Endothelial cell of hepatic sinusoid (primary cell): ENCODE data around the gene LPCAT3.
"Not testable (repeated sequence)": the region's sequence is repeated elsewhere in the genome, so short reads cannot be mapped to it uniquely, and the experiment has no call there.

ENCODE experiments used
- in situ Hi-C: cut with HindIII; loops from 2 replicates; pipeline ENCODE4 v1.10.0; 2017; ENCODE audit warnings: low sequenced_read_pairs

LPCAT3 gene

DNA sequence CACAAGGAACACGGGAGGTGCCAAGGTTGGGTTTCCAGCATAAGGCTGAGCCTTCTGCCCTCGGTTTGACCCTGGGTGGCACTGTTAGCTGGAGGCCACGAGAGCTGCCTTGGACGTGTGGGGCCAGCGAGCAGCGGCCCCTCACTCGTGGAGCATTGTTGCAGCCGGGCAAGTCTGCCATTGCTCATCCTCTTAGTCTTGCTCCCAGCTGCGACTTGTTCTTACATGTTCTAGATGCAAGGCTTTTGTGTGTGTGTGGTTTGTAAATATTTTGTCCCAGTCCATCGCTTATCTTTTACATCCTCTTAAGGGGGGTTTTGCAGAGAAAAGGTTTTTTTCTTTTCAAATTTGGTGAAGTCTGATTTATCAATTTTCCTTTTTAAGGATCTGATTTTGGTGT, 21.1 kb upstream of the LPCAT3 start:
- in situ Hi-C loops, result no loop called here

DNA sequence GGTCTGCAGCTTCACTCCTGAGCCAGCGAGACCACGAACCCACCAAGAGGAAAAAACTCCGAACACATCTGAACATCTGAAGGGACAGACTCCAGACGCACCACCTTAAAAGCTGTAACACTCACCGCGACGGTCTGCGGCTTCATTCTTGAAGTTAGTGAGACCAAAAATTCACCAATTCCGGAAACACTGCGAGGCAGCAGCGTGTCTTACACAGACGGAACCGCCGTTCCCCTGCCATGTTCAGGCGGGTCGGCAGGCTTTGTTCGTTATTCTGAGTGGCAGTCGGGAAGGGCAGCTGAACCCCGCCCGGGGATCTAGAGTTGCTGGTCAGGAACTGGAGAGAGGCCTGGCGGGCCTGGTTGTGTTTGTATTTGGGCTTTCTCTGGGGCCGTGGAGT, 20.3 kb upstream of the LPCAT3 start:
- in situ Hi-C loops, result no loop called here

DNA sequence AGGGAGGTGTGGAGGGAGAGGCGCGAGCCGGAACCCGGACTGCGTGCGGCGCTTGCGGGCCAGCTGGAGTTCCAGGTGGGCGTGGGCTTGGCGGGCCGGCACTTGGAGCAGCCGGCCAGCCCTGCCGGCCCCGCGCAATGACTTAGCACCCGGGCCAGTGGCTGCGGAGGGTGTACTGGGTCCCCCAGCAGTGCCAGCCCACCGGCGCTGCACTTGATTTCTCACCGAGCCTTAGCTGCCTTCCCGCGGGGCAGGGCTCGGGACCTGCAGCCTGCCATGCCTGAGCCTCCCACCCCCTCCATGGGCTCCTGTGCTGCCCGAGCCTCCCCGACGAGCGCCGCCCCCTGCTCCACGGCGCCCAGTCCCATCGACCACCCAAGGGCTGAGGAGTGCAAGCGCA, 19.1 kb upstream of the LPCAT3 start:
- in situ Hi-C loops, result not testable (repeated sequence)

DNA sequence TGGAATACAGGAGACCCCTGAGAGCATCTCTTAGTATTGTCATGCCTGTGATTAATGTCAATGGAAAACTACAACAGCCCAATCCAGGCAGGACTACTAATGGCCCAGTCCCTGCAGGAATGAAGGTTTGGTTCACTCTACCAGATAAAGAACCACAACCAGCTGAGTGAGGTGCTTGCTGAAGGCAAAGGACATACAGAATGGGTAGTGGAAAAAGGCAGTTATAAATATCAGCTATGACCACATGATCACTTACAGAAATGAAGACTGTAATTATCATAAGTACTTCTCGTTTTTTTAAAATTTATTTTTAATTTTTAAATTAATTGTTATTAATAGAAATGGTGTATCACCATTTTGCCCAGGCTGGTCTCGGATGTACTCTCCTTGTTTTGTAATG, 17.2 kb upstream of the LPCAT3 start:
- in situ Hi-C loops, result no loop called here

DNA sequence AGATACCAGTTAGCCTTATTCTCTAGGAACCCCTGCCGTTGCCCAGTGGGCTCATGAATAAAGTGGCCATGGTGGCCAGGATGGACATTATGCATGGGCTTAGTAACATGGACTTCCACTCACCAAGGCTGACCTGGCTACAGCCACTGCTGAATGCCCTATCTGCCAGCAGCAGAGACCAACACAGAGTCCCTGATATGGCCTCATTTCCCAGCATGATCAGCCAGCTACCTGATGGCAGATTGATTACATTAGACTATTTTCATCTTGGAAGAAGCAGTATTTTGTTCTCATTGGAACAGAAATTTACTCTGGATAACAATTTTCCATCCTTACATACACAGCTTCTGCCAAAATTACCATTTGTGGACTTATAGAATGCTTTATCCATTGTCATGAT, 16.2 kb upstream of the LPCAT3 start:
- in situ Hi-C loops, result no loop called here

DNA sequence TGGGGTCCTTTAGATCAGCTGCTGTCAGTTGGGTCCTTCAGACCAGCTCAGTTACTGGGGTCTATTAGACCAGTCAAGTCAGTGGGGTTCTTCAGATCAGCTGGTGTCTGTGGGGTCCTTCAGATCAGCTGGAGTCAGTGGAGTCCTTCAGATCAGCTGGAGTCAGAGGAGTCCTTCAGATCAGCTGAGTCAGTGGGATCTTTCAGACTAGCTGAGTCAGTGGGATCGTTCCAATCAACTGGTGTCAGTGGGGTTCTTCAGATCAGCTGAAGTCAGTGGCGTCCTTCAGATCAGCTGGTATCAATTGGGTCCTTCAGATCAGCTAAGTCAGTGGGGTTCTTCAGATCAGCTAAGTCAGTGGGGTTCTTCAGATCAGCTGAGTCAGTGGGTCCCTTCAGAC, 14.7 kb upstream of the LPCAT3 start:
- in situ Hi-C loops, result no loop called here

DNA sequence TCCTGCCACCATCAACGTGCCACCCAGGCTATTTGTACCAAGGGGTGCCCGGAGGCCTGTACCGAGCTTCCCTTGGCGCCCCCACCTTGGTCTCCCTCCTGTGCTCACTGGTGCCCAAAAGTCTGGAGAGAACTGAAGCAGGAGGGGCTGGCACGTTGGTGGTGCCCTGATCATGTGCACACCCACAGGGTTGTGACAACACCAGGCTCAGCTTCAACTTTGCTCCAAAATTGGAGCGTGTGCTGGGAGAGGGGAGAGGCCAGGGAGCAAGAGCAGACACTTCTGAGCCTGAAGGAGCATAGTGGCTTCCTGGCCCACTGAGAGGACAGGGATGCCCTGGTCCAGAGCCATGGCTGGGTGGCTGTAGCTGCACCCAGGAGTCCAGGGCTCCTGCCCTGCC, 13.0 kb upstream of the LPCAT3 start:
- in situ Hi-C loops, result no loop called here

DNA sequence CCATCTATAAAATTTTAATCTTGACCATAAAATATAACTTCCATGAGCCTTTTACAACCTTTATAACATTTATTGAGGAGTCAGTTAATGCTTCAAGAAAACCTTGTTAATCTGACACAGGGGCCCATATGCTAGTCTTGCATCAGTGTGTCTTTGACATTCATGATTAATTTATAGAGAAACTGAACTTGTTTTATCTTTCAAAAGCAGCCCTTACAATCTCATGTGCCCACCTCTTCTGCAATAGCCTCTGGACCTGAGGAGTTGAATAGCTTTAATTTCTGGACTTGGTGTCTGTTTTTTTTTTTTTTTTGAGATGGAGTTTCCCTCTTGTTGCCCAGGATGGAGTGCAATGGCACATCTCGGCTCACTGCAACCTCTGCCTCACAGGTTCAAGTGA, 8.6 kb upstream of the LPCAT3 start:
- in situ Hi-C loops, result no loop called here

DNA sequence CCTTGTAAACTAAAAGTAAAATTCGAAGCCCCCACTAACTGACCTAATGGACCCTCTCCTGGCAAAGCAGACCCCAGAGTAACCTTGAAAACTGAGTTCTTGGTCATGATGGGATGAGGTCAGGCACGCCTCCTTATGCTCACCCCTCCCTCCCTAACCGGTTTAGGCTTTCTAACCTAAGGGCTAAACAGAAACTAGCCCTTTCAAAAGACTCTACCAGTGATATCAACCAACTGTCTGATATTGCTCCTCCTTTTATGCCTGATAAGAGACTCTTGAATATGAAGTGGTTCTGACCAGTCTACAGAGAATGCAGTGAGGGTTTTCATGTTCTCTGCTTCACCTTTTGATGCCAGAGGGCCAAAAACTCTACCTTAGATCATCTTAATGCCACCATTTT, 4.8 kb upstream of the LPCAT3 start:
- in situ Hi-C loops, result no loop called here

DNA sequence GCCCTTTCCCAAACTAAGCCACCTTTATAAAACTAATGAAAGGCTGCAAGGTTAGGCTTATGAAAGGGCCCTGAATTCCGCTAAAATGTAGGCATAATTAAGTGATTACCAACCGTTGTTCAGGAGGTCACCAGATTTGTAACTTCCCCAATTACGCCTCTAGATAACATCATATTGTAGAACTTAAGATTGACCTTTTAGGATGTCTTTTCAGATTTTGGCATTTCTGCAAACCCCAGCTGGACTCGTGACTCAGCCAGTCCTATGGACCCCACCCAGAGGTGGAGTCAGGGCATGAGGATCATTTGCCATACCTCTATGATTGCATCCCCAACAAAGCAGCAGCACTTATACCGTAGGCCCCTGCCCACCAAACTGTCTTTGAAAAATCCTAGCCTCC, 3.7 kb upstream of the LPCAT3 start:
- in situ Hi-C loops, result no loop called here

DNA sequence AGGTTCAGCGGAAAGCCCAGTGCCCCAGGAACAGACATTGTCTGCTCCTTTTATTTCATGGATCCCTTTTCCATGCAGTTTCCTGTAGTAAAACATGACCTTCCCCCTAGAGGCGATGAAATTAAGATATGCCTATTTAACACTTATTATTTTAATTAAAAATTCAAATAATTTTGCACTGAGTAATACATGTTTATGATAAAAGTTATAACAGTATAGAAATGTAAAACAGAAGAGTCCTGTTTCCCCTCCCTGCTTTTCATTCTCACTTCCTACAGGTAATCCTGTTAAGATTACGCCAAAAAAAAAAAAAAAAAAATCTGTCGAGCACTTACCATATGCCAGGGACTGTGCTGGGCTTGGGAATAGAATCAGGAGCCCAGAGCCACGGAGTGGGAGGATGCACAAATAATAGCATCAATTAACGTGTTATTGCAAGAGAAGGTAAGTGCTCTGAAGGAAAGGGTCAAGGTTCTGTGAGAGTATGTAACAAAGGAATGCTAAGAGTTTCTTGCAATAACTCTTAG, 830 bp upstream of the LPCAT3 start:
- in situ Hi-C loops, result no loop called here

DNA sequence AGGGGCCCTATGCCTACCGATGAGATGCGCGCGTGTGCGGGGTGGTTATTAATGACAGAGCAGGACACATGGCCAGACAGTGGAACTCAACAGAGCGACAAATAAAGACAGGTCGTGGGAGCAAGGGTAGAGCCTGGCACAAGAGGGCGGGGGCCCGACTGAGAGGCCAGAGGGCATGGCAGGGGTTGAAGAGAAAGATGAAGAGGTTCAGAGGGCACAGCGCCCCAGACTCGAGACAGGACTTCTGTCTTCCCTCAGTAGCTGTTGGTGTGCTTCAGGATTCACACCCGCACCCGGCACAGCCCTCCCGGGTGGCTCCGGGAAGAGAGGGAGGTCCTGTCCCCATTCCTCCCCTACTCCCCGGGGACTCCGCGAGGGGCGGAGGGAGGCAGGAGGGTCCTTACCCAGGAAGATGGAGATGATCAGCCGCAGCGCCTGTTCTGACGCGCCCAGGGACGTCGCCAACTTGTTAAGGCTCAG, 366 bp downstream of the LPCAT3 start:
- in situ Hi-C loops, result no loop called here

DNA sequence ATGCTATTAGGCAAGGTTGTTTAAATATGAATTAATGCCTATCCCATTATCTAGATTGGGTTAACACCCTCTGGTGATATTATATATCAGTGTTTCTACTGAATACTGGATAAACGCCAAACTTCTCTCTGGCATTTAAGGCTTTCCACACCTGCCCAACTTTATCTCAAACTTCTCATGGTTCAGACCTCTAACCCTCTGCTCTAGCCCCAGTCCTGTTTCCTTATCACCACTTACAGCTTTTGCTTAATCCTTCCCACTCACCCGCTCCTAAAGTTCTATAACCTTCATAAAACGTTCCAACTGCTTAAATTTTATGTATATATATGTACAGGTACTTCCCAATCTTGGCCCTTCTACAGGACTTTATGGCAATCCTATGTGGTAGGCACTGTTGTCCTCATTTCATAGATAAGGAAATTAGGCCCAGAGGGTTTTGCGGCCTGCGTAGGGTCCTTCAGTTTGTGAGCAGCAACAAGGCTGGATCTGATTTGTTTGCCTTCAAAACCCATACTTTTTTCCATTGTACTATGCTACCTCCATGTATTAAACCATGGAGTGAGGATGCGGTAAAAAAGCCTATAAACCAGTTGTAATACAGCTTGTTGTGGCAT, 1.2 kb downstream of the LPCAT3 start:
- in situ Hi-C loops, result no loop called here

DNA sequence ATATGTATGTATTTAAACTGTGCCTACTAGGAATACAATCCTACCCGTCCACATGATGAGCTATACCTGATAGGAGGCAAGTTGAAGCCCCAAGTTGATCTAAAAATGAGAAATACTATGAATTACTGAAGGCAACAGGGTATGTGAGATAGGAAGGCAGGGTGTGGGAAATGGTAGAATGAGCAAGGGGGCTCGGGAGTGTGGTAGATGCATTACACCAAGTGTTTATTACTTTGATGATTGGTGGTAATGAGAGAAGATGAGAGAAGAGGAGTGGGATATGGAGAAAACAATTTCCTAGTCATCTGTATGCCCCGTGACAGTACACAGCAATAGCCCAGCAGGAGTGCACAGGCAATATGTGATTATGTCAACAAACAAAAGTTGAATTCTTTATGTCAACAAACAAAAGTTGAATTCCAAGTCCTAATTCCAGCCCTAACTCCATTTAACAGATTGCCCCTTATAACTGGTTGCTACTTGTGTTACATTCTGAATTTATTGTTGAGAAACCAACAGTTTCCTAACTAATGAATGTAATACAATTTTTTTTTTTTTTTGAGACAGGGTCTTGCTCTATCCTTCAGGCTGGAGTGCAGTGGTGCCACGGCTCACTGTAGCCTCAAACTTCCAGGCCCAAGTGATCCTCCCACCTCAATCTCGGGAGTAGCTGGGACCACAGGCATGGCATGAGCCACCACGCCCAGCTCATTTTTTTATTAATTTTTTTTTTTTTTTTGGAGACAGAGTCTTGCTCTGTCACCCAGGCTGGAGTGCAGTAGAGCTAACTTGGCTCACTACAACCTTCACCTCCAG, 2.5 kb downstream of the LPCAT3 start:
- in situ Hi-C loops, result no loop called here

DNA sequence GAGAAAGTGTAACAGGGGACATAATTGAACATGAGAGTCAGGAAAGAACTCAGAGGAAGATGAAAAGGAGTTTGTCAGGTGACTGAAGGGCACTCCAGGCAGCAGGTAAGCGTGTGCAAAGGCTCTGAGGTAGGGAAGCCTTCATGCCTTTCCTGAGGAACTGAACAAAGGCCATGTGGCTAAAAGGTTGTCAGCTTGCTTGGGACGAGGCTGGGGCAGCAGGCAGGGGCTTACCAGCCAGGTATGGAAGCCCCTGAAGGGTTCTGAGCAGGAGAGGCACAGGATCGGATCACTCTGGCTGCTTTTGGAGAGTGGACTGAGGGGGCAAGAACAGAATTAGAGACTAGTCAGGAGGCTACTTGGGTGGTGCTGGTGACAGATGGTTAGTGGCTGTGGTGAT, 5.2 kb downstream of the LPCAT3 start:
- in situ Hi-C loops, result no loop called here

DNA sequence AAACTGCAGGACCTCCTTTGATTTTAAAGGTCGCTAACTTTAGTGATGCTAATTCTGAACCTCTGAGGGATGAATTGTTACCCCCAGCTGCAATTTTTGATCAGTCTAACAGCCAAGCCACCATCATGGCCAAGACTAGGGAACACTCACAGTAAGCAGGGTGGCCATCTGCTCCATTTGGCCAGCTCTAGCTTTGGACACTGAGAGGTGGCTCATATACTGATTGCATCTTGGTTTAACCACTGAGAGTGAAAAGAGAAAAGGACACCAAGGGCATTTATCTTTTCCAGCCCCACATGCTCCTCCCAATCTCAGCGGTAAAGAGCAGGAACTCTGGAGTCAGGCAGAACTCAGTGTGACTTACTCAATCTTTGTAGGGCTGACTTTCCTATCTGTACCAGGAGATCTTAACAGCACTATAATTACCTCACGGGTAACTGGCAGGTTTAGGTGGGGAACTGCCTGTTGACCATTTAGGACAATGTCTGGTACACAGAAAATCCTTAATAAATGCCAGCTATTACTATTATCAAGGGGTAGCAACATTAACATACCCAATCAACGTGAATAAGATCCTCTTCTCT, 6.2 kb downstream of the LPCAT3 start:
- in situ Hi-C loops, result no loop called here

DNA sequence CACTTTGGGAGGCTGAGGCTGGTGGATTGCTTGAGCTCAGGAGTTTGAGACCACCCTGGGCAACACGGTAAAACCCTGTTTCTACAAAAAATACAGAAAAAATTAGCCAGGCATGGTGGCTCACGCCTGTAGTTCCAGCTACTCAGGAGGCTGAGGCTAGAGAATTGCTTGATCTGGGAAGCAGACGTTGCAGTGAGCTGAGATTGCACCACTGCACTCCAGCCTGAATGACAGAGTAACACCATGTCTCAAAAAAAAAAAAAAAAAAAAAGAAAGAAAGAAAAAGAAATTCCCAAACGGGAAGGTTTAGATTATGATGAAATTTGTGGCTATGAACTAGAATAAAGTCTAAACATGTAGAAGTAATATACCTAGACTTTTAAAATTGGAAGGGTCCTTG, 6.9 kb downstream of the LPCAT3 start:
- in situ Hi-C loops, result not testable (repeated sequence)

DNA sequence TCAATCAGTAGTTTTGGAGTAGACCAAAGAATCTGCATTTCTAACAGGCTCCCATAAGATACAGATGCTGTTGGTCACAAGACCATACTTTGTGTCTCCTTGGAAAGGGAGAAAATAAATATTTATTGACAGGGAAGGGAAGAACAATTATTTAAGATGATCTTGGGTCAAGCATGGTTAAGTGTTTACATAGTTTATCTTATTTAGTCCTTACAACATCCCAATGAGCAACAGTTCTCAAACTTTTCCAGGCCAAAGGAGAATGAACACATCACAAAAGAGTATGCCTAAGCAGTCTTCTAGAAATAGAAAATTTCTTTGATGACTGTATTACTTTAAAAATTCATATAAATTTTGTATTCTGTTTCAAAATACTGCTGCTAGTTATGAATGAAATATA, 8.8 kb downstream of the LPCAT3 start:
- in situ Hi-C loops, result loop anchor here (5.0 kb wide), 1 partner anchor 42 kb away; no protein-coding TSS in a partner anchor

DNA sequence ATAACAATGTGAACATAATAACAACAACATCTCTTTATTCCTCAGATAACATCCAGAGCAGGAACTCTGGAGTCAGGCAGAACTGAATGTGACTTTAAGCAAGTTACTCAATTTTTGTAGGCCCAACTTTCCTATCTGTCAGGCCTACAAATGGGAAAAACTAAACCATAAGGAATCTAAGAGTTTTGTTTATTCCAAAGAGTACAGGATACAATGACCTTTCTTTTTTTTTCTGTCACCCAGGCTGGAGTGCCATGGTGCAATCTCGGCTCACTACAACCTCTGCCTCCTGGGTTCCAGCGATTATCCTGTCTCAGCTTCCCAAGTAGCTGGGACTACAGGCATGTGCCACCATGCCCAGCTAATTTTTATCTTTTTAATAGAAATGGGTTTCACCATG, 9.4 kb downstream of the LPCAT3 start:
- in situ Hi-C loops, result loop anchor here (5.0 kb wide), 1 partner anchor 42 kb away; no protein-coding TSS in a partner anchor

DNA sequence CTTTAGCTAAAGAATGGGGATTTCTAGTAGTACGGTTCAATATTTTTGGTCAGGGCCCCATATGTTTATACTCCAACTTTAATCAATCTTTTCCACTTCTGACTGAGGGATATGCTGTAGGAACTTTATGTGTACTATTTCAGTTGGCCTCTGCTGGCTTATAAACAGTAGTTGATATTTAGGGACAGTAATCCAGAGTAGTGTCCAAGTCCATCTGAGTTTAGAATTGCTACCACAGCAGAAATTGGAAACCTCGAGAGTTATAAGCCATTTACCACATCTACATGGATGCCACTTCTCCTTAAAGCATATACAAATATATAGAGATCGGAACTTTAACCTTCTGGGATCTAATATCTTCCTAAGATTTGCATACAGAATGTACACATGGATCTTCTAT, 11.6 kb downstream of the LPCAT3 start:
- in situ Hi-C loops, result loop anchor here (5.0 kb wide), 1 partner anchor 39 kb away; no protein-coding TSS in a partner anchor

DNA sequence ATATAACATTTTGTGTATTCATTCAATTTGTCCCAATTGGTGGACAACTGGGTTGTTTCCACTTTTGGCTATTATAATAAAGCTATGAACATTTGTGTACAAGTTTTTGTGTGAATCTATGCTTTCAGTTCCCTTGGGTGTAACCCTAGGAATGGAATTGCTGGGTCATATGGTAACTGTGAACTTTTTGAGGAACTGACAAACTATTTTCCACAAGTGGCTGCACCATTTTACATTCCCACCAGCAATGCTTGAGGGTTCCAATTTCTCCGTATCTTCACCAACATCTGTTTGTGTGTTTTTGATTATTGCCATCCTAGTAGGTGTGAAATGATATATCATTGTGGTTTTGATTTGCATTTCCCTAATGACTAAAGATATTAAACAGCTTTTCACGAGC, 13.0 kb downstream of the LPCAT3 start:
- in situ Hi-C loops, result loop anchor here (5.0 kb wide), 1 partner anchor 38 kb away; no protein-coding TSS in a partner anchor

DNA sequence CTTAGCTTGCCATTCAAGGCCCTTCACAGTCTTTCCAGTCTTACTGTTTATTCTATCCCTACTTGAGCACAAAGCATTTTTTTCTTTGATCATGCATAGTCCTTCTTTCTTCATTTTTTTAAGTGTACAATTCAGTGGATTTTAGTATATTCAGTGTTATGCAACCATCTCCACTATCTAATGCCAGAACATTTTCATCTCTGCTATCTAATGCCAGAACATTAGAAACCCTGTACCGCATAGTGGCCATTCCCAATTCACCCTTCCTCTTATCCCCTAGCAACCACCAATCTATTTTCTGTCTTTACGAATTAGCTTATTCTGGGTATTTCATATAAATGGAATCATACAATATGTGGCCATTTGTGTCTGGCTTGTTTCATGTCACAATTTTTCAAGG, 13.4 kb downstream of the LPCAT3 start:
- in situ Hi-C loops, result loop anchor here (5.0 kb wide), 2 partner anchors 38 to 52 kb away; no protein-coding TSS in a partner anchor
